ENCODE measurements around the gene KLF4.

- no peak for TF ChIP-seq CTCF (IDR thresholded peaks at IDR 0.05)
- TF ChIP-seq POLR2AphosphoS5 (IDR thresholded peaks at IDR 0.05), result no peak
- TF ChIP-seq POLR2A (IDR thresholded peaks at IDR 0.05), result no peak
Measured at GRCh38 chr9:107518037-107518807, 28.7 kb upstream of the KLF4 start.
